GM12878 (cell line): Measurements from ENCODE around the gene BMERB1.

Experiments
- CTCF ChIP-seq, 3 experiments: IDR thresholded peaks in 2 of 3; conservative IDR thresholded peaks in 1 of 3; 2 replicates each; pipeline ENCODE4 v1.5.1; 2011; ENCODE audit warnings: low read depth in 3 of 3, low read length in 3 of 3, mild to moderate bottlenecking in 3 of 3, control low read depth in 2 of 3, moderate library complexity in 2 of 3, inconsistent platforms in 1 of 3, mixed read lengths in 1 of 3; ENCODE audit not compliant: control insufficient read depth in 2 of 3, insufficient read depth in 1 of 3; ENCODE audit errors: extremely low read depth in 1 of 3
- POLR2AphosphoS5 ChIP-seq: IDR thresholded peaks from 2 replicates; pipeline ENCODE4 v1.6.1; 2011; ENCODE audit warnings: mild to moderate bottlenecking, low read length, inconsistent platforms

- no peak for TF ChIP-seq POLR2AphosphoS5
- TF ChIP-seq CTCF (IDR thresholded peaks at IDR 0.05 in 2 of 3, conservative IDR thresholded peaks at IDR 0.05 in 1 of 3; ENCODE audit: control insufficient read depth in 2 of 3, extremely low read depth in 1 of 3, insufficient read depth in 1 of 3, low read depth in 3 of 3, low read length in 3 of 3), result no peak
Observed at GRCh38 chr16:15513156-15513555, 78.8 kb downstream of the BMERB1 start.
